NCI-H1092 treated with DMSO at 0.1 percent for 48 hours (cell line): ENCODE results near the gene H2AZ2.
"Not testable (repeated sequence)": the region's sequence is repeated elsewhere in the genome, so short reads cannot be mapped to it uniquely, and the experiment has no call there.

Experiments used
- DNase-seq: peaks from one replicate; lab custom pipeline; 2025; lab: John Stamatoyannopoulos, UW

The H2AZ2 gene

DNA sequence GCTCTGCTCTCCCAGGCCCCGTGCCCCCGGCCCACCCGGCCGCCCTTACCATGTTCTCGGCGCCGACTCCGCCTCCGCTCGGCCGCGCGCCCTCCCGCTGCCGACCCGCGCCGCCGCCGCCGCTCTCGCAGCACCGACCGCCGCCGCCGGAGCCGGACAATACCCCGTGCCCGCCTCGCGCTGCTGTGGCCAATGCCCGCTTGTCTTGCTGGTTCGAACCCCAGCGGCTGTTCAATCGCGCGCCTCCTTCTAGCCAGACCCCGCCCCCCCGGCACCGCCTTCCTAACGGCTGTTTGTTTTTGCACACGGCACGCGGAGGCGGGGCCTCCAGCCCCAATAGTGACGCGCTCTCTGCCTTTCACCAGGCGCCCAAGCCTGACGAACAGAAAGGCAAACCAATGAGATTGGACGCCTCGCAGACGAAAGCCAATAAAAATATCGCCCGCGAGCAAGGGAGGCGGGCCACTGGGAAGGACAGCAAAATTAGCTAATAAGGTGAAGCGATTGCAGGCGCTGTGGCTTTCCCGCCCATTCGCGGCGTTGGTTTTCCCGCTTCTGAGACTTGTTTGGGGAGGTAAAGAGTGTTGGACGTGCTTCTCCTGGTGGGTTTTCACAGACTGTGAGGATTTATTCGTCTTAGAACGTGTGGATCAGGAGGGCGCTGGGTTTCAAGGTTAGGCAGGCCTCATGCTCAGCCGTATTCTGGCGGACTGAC lies at the start of gene H2AZ2:
H2AZ2 (minus strand) TSS at position 168 of the 715 bp plus-strand sequence; CDS start at position 52, 116 bp downstream.
- DNase-seq, result peak; percentile 100

DNA sequence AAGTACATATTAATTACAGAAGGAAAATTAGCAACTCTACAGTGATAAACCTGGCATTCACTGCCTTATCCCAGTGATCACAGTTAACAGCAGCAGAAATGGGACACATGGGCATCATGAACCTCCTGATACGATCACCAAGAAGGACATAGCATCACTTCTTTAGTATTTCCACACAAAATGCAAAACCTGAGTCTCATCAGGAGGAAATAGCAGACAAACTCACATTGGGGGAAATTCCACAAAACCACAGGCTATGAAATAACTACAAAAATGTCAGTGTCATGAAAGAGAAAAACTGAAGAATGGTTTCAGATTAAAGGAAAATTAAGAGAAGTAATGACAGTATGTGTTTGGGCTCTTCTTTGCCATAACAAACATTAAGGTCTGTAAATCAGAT lies 49.4 kb upstream of the H2AZ2 start:
- no peak for DNase-seq

DNA sequence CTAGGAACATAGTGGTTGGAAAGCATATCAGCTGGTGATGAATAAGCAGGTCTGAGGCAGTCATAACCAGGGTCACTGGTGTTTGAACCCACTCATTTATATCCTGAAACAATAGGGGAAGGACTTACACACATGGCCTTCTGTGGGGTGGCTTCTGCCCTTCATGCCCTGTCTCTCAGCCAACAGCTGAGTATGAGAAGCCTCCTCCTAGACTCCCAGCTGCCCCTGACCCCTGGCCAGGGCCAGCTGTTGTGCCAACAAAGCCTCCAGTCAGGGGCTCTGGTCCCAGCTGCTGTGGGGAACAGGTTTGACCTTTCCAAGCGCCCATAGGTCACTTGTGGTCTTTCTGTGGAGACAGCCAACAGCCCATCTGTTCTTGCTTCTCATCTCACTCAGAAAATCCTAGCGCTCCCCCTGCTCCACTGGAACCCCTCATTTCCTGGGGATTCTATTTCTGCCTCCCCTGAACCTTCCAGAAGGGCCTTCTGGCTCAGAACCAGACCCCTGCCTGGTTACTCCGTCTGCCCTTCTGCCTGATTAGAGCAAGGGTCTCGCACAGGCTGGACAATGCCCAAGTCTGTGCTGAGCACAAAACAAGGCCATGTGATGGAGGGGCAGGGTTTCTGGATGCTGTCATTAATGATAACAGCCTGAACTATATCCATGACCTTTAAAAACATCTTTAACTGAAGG lies 47.1 kb upstream of the H2AZ2 start:
- DNase-seq, result no peak

DNA sequence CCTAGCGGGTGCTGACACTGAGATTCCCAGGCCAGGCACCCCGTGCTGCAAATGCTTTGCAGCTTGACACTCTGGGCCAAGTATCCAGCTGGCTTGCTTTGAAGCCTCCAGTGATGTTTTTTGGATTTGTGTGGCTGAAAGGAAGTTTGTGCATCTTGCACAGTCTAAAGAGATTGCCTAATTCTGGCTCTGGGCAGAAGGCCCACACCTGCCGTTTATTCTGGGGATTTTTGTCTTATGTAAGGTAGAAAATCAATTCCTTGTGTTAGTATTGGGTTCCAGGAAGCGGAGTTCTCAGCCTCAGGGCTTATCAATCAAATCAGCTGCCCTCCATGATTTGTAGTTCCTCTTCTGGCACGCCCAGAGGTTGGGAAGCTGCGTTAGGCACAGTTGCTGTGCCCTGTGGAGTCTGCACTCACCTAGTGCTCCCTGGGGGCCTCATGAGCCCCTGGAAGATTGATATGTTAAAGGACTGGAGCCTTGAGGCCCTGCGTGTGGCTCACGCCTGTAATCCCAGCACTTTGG lies 45.9 kb upstream of the H2AZ2 start:
- no peak for DNase-seq

DNA sequence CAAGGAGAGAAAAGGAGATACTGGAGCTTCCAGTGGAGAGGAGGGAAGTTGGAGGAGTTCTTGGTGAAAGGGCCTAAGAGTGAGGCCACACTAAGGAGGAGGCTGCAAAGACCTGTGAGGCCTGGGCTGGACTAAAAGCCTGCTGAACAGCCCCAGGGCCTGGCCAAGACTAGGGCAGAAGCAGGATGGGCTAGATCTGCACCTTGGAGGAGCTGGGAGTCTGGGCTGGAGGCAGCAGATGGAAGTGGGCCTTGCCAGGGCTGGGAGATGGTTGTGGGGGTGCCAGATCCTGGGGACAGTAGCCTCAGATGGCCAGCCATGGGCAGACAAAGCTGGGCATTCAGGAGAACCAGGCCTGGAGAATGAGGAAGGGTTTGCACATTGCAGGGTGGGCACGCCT lies 43.9 kb upstream of the H2AZ2 start:
- no peak for DNase-seq

DNA sequence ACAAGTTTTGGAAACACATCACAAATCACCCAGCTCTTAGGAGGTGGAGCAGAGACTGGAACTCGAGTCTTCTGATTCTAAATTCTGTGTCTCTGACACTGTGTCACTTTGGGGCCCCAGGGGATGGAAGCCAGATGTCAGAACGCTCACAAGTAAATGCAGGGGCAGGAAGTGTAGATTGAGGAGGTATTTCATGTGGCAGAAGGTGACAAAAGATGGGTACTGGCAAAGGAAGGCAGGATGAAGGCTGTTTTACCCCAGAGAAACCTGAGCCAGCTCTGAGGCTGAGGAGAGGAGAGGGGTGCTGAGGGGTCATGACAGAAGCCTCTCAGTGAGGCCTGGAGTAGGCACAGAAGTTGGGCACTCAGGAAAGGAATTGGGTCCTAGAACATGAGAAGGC lies 43.5 kb upstream of the H2AZ2 start:
- DNase-seq, result no peak

DNA sequence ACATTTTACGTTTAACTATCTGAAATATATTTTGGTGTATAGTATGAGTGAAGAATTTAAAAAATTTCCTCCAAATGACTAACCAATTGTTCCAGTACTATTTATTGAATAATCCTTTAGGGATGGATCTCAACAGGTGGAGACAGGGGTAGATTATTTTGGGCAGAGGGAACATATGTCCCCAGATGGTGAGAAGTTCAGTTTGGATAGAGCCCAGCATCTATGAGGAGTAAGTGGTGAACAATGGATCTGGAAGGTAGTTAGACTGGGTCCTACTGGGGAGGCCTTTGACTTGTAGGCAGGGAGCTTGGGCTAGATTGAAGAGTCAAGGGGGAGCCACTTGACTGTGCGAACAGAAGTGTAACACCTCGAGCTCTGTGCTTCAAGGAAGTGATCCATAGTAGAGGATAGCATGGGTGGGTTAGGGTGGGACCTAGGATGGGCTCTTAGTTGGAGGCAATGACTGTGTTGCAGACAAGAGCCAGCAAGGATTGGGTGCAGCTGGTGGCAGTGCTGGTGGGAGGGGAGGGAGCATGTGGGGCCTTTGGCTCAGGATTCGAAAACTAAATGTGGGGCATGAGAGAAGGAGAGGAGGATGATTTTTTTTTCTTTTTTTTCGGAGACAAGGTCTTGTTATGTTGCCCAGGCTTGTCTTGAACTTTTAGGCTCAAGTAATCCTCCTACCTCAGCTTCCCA lies 41.3 kb upstream of the H2AZ2 start:
- no peak for DNase-seq

DNA sequence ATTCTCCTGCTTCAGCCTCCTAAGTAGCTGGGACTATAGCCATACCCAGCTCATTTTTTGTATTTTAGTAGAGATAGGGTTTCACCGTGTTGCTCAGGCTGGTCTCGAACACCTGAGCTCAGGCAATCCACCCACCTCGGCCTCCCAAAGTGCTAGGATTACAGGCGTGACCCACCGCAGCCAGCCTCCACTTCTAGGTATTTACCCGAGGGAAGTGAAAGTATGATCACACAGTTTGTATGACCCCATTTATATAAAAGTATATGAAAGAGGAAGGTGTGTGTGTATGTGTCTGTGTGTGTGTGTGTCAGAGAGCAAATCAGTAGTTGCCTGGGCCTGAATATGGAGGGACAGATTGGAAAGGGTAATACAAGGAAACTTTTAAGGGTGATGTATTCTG lies 39.4 kb upstream of the H2AZ2 start:
- no peak for DNase-seq

DNA sequence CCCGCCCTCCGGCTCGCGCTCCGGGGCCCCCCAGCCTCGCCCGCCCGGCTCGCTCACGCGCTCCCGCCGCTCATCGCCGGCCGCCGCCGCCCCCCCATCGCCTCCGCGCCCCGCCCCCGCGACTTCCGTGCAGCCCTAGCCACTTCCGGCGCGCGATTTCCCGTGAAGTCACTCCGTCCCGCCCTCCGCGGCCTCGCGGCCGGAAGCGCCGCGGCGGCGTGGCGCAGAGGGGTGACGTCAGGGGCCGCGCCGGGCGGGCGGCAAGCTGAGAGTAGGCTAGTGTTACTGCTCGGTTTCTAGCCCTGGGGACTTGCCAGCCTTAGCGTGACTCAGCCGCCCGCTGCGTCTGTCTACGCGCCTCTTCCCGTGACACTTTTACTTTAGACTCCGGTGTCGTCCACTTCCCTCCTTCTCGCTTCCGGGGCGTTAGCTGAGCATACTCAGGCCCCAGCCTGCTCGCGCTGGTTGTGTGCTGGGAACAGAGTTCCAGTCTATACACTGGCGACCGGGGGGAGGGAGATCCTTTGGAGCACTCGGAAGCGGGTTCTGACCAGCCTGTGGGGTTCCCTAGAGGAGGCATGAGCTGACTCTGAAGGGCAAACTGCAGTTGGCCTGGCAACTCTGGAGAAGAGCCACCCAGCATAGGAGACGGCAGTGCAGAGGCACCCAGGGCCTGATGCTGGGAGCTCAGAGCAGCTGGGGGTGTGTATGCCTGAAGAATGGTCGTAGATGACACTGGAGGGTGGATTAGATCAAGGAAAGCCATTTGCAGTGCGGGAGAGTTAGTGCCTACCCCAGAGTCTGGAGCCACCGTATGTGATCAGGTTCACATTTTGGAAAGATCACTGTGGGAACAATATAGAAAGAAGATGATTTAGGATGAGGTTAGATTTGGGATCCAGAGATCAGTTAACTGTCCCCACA lies 37.8 kb upstream of the H2AZ2 start, which contains the start of gene PURB:
PURB (minus strand) TSS at position 137 of the 924 bp plus-strand sequence. CDS start 182 bp downstream, outside the sequence.
- peak; percentile 93 for DNase-seq

DNA sequence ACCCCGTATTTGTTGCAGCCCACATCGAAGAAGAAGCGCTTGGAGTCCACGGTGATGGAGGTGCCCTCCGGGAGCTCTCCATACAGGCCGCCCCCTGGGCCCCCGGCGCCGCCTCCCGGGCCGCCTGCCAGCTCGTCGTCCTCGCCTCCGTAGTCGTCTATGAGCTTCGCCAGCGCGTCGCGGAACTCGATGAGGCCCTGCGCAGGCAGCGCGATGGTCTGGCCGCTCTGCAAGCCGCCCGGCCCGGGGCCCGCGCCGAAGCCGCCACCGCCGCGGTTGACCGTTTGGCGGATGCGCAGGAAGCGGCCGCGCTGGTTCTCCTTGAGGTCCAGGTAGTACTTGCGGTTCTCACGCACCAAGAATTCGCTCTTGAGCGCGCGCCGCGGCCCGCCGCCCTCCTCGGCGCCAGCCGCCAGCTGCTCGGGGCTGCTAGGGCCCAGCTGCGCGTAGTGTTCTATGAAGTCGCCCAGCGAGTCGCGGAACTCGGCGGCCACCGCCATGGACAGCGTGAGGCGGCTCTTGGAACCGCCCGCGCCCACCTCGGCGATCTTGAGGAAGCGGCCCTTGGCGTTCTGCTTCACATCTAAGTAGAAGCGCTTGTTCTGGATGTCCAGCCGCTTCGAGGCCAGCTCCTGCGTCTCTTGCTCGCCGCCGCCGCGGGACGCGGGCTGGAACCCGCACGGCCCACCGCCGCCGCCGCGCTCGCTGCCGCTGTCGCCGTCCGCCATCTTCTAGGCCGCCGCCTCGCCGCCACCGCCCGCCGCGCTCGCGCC lies 36.9 kb upstream of the H2AZ2 start:
- DNase-seq, result peak; percentile 61

DNA sequence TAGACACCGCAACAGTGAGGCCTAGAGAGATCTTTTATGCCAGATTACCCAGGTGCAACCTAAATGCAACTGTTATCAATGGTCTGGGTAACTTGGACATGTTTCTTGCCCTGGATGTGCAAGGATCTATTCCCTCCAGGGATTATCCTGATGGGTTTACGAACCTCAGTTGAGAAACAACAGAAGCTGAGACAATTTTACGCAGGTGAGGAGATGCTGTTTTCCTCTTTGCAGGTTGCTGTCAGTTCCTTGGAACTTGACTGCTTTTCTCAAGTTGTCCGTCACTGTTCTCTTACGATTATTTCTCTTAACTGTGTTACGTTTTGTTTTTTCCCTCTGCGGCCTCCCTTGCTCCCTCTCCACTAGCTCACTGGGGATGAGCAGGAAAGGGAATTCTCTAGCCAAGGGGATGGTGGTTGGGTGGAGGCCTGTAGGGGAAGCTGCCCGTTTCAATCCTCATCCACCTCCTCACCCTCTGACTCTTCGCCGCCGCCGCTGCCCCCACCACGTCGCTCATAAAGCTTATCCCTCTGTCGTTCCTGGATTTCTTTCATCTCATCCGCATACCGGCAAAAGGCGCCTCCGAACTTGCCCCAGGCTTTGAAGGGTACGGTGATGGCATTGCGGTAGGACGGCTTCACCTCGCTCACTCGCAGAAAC lies 36.2 kb upstream of the H2AZ2 start:
- no peak for DNase-seq

DNA sequence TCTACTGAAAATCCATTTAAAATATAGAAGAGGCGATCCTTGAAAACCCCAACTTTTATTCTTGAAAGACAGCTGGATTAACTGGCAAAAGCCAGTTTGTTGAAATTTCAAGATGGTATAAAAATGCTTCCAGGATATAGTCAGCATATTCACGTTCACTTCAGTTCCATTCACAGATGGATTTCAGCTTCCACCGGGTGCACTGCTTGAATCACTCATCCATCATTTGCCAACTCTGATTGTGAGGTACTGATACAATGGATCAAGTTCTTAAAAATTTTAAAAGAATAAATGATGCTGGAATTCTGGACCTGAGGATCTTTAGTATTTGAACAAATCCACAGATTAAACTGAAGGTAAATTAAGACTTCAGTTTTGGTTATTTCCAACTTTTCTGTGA lies 35.0 kb upstream of the H2AZ2 start:
- no peak for DNase-seq

DNA sequence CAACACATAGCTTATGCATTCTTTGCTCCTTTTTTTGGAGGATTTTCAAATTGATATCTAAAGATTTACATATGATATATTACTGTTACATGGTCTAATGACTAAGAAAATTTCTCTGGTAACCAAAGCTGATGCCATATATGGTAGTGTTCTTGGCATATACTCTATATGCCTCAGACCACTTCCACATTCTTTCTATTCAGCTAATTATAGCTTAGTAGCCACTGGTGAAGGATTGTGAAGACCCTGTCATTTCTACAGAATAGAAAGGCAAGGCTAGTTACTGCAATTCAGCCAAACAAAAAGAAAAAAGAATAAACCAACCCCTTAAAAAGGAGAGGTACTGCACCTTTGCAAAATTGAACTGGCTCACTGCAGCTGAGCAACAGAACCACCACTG lies 33.7 kb upstream of the H2AZ2 start:
- DNase-seq, result no peak

DNA sequence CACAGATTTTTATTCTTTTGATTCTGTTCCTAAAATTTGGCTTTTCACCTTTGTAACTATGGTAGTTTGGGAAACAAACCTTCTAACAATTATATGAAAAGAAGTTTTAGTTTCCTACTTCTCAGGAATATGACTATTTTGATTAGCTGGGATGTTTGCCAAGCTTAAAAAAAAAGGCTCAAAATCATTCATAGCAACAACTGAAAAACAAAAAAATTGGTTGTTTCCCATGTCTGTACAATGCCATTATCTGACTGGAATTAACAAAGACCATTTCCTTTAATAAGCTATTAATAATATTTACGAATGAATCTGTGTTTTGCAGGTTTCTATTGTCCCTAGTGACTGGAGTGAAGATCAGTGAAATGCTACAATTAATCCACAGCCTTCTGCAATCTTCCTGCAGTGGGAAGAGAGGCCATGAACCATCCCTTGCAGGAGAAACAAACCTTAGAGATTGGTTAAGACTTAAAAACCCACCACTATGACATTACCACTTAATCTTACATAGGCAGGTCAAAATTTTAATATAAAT lies 33.2 kb upstream of the H2AZ2 start:
- no peak for DNase-seq

DNA sequence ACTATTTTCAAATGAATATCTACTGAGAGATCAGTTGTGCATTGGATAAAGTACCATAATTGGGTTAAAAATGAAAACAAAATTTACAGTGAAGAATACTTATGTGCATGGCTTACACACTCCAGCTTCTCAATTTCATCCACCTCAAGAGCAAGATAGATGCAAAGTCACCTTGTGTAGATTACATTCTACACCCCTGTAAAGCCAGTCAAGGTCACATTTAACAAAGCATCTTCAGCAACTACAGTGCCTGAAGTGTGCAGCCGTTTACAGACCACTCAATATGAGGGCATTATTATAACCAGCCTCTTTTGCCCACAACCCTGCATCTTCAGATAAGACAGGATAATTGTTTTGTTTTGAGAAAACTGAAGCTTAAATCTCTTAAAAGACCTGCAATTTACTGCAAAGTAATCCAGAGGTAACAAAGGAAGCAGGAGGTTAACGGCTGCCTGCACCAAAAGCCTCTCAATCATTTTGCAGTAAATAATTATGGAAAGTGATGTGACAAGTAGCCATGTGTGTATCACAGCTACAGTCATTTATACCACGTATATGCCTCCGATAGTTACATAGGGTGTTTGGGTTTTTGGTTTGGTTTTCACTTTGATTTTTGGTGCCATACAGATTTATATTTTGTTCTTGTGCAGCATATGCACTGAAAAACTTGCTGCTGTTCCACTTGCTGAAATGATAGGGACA lies 32.6 kb upstream of the H2AZ2 start:
- DNase-seq, result no peak

DNA sequence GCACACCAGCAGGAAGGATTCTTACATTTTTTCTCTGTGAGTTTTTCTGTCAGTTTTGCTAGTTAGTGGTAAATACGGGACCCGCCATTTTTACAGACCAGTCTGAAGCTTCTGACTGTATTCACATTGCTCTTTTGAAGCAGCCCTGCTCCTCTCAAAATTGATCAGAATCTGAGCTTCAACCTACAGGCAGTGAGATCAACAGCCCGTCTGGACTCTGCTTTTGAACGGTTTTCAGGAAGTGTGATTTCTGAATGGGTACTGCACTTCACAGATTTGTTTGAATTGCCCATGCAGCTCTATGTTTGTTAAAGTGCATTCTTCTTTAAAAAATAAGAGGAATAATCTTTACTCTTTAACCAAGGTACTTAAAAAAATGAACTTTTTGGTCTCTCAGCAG lies 28.5 kb upstream of the H2AZ2 start:
- no peak for DNase-seq

DNA sequence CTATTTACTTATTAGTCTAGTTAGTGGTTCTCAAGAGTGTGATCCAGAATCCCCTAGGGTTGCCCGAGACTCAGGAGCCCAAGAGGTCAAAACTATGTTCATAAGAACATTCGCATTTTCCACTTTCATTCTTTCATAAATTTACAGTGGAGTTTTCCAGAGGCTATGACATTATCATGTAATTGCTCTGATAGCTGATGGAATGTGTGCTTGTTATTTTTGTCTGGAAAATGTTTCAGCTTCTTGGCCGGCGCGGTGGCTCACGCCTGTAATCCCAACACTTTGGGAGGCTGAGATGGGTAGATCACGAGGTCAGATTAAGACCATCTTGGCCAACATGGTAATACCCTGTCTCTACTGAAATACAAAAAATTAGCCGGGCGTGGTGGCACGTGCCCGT lies 27.4 kb upstream of the H2AZ2 start:
- DNase-seq, result no peak

DNA sequence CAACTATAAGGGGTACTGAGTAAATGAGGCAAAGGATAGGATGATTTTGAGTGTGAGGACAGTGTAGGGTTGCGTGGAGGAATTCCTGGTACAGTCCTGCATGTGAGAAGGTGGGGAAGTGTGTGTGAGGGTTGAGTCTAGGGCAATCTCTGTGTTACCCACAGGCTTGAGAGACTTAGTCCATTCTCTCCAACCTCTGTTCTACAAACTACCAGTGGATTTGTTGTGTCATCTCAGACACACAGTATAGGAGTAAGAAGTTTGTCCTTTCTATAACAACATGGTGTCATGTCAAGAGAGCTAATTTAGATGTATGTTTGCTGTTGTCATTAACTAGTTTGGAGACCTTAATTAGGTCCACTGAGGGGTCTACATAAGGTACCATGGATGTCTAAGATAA lies 24.9 kb upstream of the H2AZ2 start:
- no peak for DNase-seq

DNA sequence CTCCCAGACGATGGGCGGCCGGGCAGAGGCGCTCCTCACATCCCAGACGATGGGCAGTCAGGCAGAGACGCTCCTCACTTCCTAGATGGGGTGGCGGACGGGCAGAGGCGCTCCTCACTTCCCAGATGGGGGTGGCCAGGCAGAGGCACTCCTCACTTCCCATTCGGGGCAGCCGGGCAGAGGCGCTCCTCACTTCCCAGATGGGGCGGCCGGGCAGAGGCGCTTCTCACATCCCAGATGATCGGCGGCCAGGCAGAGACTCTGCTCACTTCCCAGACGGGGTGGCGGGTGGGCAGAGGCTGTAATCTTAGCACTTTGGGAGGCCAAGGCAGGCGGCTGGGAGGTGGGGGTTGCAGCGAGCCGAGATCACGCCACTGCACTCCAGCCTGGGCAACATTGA lies 24.0 kb upstream of the H2AZ2 start:
- DNase-seq, result not testable (repeated sequence)
